Measurements from ENCODE around the gene AARS2. TPM values are rescaled to one million over a fixed set of nuclear protein-coding genes. Genes with fewer than 3 reads are reported as not detected.
A peak's percentile ranks its signal among the peaks of the same experiment; 100 is the strongest.

AARS2 gene
- total and polyA plus RNA-seq, 12 donors: 5.3 to 15.9 (median 9.7) TPM

GRCh38 chr6:44272999-44273566 lies 40.1 kb downstream of the AARS2 start:
- H3K27me3 ChIP-seq: peaks cover 48% of the 10 kb centered on the region
- intact Hi-C loops (cut with DNase I): loop anchor here in 1 of 2 donors (5.0 kb wide), 1 partner anchor 64 kb away; no protein-coding TSS in a partner anchor
- 81 to 88% (median 84%) methylated on average over 13 to 23 of the region's 23 CpGs for WGBS, 4 donors
- peaks cover 0 to 8% of the 10 kb centered on the region in 2 donors for H3K4me1 ChIP-seq (replicated peaks in 1 of 2)
- no peak overlapping the region for H3K4me3 ChIP-seq
- H3K9me3 ChIP-seq (replicated peaks in 1 of 3): no peaks in the 10 kb centered on the region
- no peak overlapping the region for H3K27ac ChIP-seq
- H3K36me3 ChIP-seq (replicated peaks in 1 of 2): no peaks in the 10 kb centered on the region
- TF ChIP-seq CTCF (IDR thresholded peaks at IDR 0.05): no peak
- TF ChIP-seq POLR2A (IDR thresholded peaks at IDR 0.05): no peak
- peak in 1 of 7 donors; percentile 57 for DNase-seq

GRCh38 chr6:44272529-44272928 lies 40.6 kb downstream of the AARS2 start:
- Histone ChIP-seq H3K9me3 (replicated peaks in 1 of 3) (no peaks in the 10 kb centered on the region), H3K36me3 (replicated peaks in 1 of 2) (no peaks in the 10 kb centered on the region), H3K27ac (no peak overlapping the region), H3K4me1 (replicated peaks in 1 of 2) (peaks cover 0 to 8% of the 10 kb centered on the region in 2 donors), H3K27me3 (peaks cover 45% of the 10 kb centered on the region), H3K4me3 (no peak overlapping the region)
- intact Hi-C loops (cut with DNase I): loop anchor here in 1 of 2 donors (5.0 kb wide), 1 partner anchor 65 kb away; no protein-coding TSS in a partner anchor
- no peak for DNase-seq
- TF ChIP-seq POLR2A (IDR thresholded peaks at IDR 0.05) (no peak), CTCF (IDR thresholded peaks at IDR 0.05) (no peak)
- WGBS, 4 donors: 77 to 89% (median 81%) methylated on average over 3 of the region's 3 CpGs

GRCh38 chr6:44271914-44272313 lies 41.2 kb downstream of the AARS2 start:
- intact Hi-C loops (cut with DNase I): loop anchor here in 1 of 2 donors (5.0 kb wide), 1 partner anchor 65 kb away; no protein-coding TSS in a partner anchor
- TF ChIP-seq POLR2A (IDR thresholded peaks at IDR 0.05): no peak
- no peak for TF ChIP-seq CTCF (IDR thresholded peaks at IDR 0.05)
- Histone ChIP-seq H3K27me3 (peaks cover 41% of the 10 kb centered on the region), H3K9me3 (replicated peaks in 1 of 3) (no peaks in the 10 kb centered on the region), H3K4me3 (no peak overlapping the region), H3K36me3 (replicated peaks in 1 of 2) (no peaks in the 10 kb centered on the region), H3K4me1 (replicated peaks in 1 of 2) (peaks cover 0 to 8% of the 10 kb centered on the region in 2 donors), H3K27ac (no peak overlapping the region)
- 49 to 71% (median 68%) methylated on average over 3 of the region's 3 CpGs for WGBS, 4 donors
- DNase-seq: no peak

GRCh38 chr6:44271406-44271723 lies 41.8 kb downstream of the AARS2 start:
- 69 to 88% (median 81%) methylated on average over 3 to 6 of the region's 6 CpGs for WGBS, 4 donors
- TF ChIP-seq CTCF (IDR thresholded peaks at IDR 0.05) (no peak), POLR2A (IDR thresholded peaks at IDR 0.05) (no peak)
- no peak for DNase-seq
- Histone ChIP-seq H3K36me3 (replicated peaks in 1 of 2) (no peaks in the 10 kb centered on the region), H3K9me3 (replicated peaks in 1 of 3) (no peaks in the 10 kb centered on the region), H3K4me1 (replicated peaks in 1 of 2) (peaks cover 0 to 8% of the 10 kb centered on the region in 2 donors), H3K27me3 (peaks cover 35% of the 10 kb centered on the region), H3K27ac (no peak overlapping the region), H3K4me3 (no peak overlapping the region)
- intact Hi-C loops (cut with DNase I): loop anchor here in 1 of 2 donors (5.0 kb wide), 1 partner anchor 66 kb away; no protein-coding TSS in a partner anchor

All from adrenal gland (tissue), 12 donors.